ENCODE measurements around the gene CARD19. TPM values are rescaled to one million over a fixed set of nuclear protein-coding genes. Genes with fewer than 3 reads are reported as not detected.

The CARD19 gene
- total RNA-seq (2021; ENCODE audit: unreplicated experiment) (54.5 TPM), Bru-seq, nascent RNA (percentile 66 among the genes with signal in this experiment), BruChase-seq, experiment 1, labeled RNA remaining after a 6-hour chase (percentile 55 among the genes with signal in this experiment), BruChase-seq, experiment 2, labeled RNA remaining after a 2-hour chase (percentile 66 among the genes with signal in this experiment)
- polyA plus RNA-seq (2012), result 78.2 and 88.3 TPM in 2 replicates
- long read RNA-seq, transcript CARD19-201 (6 exons, 855 nt), result major isoform, 16 of 54 reads
- long read RNA-seq, transcript CARD19-206 (2 exons, 2,690 nt), result minor isoform, 10 of 54 reads
- long read RNA-seq, transcript CARD19-207 (6 exons, 759 nt), result minor isoform, 11 of 54 reads
- long read RNA-seq, partial matches to known transcripts, result 5 of 54 reads
- long read RNA-seq, other reads (novel, unspliced or antisense), result 8 of 54 reads

- TF ChIP-seq POLR2AphosphoS5 (IDR thresholded peaks at IDR 0.05; ENCODE audit: low read depth, low read length) (peak; percentile 87), CEBPB (IDR thresholded peaks at IDR 0.05; ENCODE audit: low read depth) (no peak), ZFX (IDR thresholded peaks at IDR 0.05) (peak; percentile 59), POLR2A (IDR thresholded peaks at IDR 0.05; ENCODE audit: borderline replicate concordance, extremely low read depth, insufficient read depth, insufficient read length) (peak; percentile 32), CBX3 (IDR thresholded peaks at IDR 0.05; ENCODE audit: low read depth) (no peak), MAX (IDR thresholded peaks at IDR 0.05) (no peak)
- H3K4me3 ChIP-seq (replicated peaks in 1 of 2; ENCODE audit: low read depth in 1 of 2, low read length in 2 of 2), result peak within 1 kb of the TSS; percentile 84 to 94
- H3K79me2 ChIP-seq (ENCODE audit: insufficient read depth, low read length), result peaks cover 48% of the 10 kb centered on the region
- no peaks in the 10 kb centered on the region for H4K20me1 ChIP-seq (ENCODE audit: insufficient read depth)
- no peaks in the 10 kb centered on the region for H3K36me3 ChIP-seq (ENCODE audit: control insufficient read depth in 1 of 2, insufficient read depth in 2 of 2, low read length in 2 of 2)
- H3K4me1 ChIP-seq (ENCODE audit: control insufficient read depth in 1 of 2, insufficient read depth in 2 of 2, low read length in 2 of 2), result peaks cover 40 to 75% of the 10 kb centered on the region in 2 experiments
- peak within 1 kb of the TSS; percentile 98 for H3K4me2 ChIP-seq (ENCODE audit: low read length)
- ChIA-PET POLR2A (interaction anchor here (1.9 kb wide), 1 partner anchor 24 kb away, joined by 6 read pairs; no protein-coding TSS in a partner anchor), CTCF (interaction anchor here (0.9 to 1.3 kb wide), 2 partner anchors 10 to 13 kb away, joined by 4 to 6 read pairs; no protein-coding TSS in a partner anchor), RAD21 (ENCODE audit: low non-redundant PET in 1 of 2, low total read pairs in 2 of 2, uncharacterized antibody in 2 of 2, unreplicated experiment in 2 of 2) (no interaction called here)
- H2AFZ ChIP-seq (ENCODE audit: low read depth, low read length, poor library complexity, severe bottlenecking), result no peak within 1 kb of the TSS
- DNase-seq (ENCODE audit: low read depth, low spot score), result no peak
- H3K9ac ChIP-seq (ENCODE audit: low read length), result peak within 1 kb of the TSS; percentile 91
- BruUV-seq (replicated peaks), result no TSS peak
- H3K9me2 ChIP-seq (ENCODE audit: insufficient read depth), result no peaks in the 10 kb centered on the region
- H3K27me3 ChIP-seq (ENCODE audit: insufficient read depth, low read length), result no peaks in the 10 kb centered on the region
- peak; percentile 33 for ATAC-seq
- H3K9me3 ChIP-seq (ENCODE audit: control insufficient read depth in 1 of 2, insufficient read depth in 1 of 2, low read depth in 1 of 2, low read length in 2 of 2), result peaks cover 0 to 2% of the 10 kb centered on the region in 2 experiments; a peak in 2 of 4 replicates
- intact Hi-C loops (cut with micrococcal nuclease), result loop anchor here (5.0 kb wide), 2 partner anchors 94 to 356 kb away; partner anchors contain the start of genes FAM120A and FAM120AOS
- peak within 1 kb of the TSS; percentile 81 for H3K27ac ChIP-seq (ENCODE audit: low read depth, low read length)
These were observed at the start of gene CARD19 for GRCh38 chr9:93096131-93096802. Gene CARD19 (plus strand): TSS chr9:93096217. CDS start chr9:93096346, 129 bp downstream.
